GM23248 (cell line): ENCODE data around the gene UNC5C. TPM values are rescaled to one million over a fixed set of nuclear protein-coding genes. Genes with fewer than 3 reads are reported as not detected.

Experiments used
- DNase-seq: peaks from one replicate; pipeline ENCODE4 v3.0.0-alpha.2; 2015
- H2AFZ ChIP-seq: fragments of 200-600 bp; sonication (generic); 2 replicates; pipeline ENCODE4 v1.6.1; 2016; ENCODE audit warnings: antibody characterized with exemption
- H3F3A ChIP-seq: fragments of 200-600 bp; sonication (generic); 2 replicates; pipeline ENCODE4 v1.6.1; 2016; ENCODE audit warnings: mild to moderate bottlenecking, antibody characterized with exemption, mixed run types; ENCODE audit not compliant: insufficient read depth
- H3K27ac ChIP-seq: fragments of 200-600 bp; sonication (generic); 2 replicates; pipeline ENCODE4 v1.5.1; 2016; ENCODE audit warnings: mild to moderate bottlenecking
- H3K27me3 ChIP-seq: fragments of 200-600 bp; sonication (generic); replicated peaks from 2 replicates; pipeline ENCODE4 v1.6.1; 2016; ENCODE audit warnings: mild to moderate bottlenecking; ENCODE audit not compliant: insufficient read depth
- H3K36me3 ChIP-seq: fragments of 200-600 bp; sonication (generic); 2 replicates; pipeline ENCODE4 v1.6.1; 2016; ENCODE audit warnings: low read depth, mild to moderate bottlenecking
- H3K4me1 ChIP-seq: fragments of 200-600 bp; sonication (generic); 2 replicates; pipeline ENCODE4 v1.6.1; 2016; ENCODE audit warnings: mild to moderate bottlenecking; ENCODE audit not compliant: insufficient read depth
- H3K4me2 ChIP-seq: fragments of 200-600 bp; sonication (generic); one replicate; pipeline ENCODE4 v1.6.1; 2016; ENCODE audit warnings: mild to moderate bottlenecking; ENCODE audit not compliant: unreplicated experiment
- H3K4me3 ChIP-seq: fragments of 200-600 bp; sonication (generic); 2 replicates; pipeline ENCODE4 v1.5.1; 2016; ENCODE audit warnings: mild to moderate bottlenecking
- H3K79me2 ChIP-seq: fragments of 200-600 bp; sonication (generic); 2 replicates; pipeline ENCODE4 v1.6.1; 2016; ENCODE audit warnings: mild to moderate bottlenecking; ENCODE audit not compliant: insufficient read depth
- H3K9ac ChIP-seq: fragments of 200-600 bp; sonication (generic); 2 replicates; pipeline ENCODE4 v1.6.1; 2016; ENCODE audit warnings: mild to moderate bottlenecking
- H3K9me2 ChIP-seq: fragments of 200-600 bp; sonication (generic); 2 replicates; pipeline ENCODE4 v1.6.1; 2016; ENCODE audit warnings: mixed run types, mild to moderate bottlenecking, moderate library complexity; ENCODE audit not compliant: insufficient read depth
- H3K9me3 ChIP-seq: fragments of 200-600 bp; sonication (generic); one replicate; pipeline ENCODE4 v1.6.1; 2017; ENCODE audit warnings: low read depth
- H4K20me1 ChIP-seq: fragments of 200-600 bp; sonication (generic); 2 replicates; pipeline ENCODE4 v1.6.0; 2016; ENCODE audit not compliant: insufficient read depth
- EZH2 ChIP-seq: fragments of 200-600 bp; sonication (generic); IDR thresholded peaks from 2 replicates; pipeline ENCODE4 v1.6.1; 2018; ENCODE audit warnings: antibody characterized with exemption, mild to moderate bottlenecking; ENCODE audit not compliant: insufficient read depth, poor library complexity, severe bottlenecking
- EZH2phosphoT487 ChIP-seq: fragments of 200-600 bp; sonication (generic); IDR thresholded peaks from 2 replicates; pipeline ENCODE4 v1.6.1; 2018; ENCODE audit warnings: antibody characterized with exemption, moderate library complexity, mild to moderate bottlenecking, low read depth; ENCODE audit not compliant: insufficient read depth
- WGBS, 2 experiments: methylation state at CpG; one replicate each; pipeline ENCODE4 v1.1.6; 2015 to 2017; ENCODE audit warnings: low lambda C conversion rate in 2 of 2, low coverage in 1 of 2; ENCODE audit errors: missing lambda C conversion rate in 2 of 2; 5-methylcytosine and 5-hydroxymethylcytosine counted together
- in situ Hi-C: fragments of 300-500 bp; cut with MboI; formaldehyde crosslinking; loops from 2 replicates; pipeline ENCODE4 v1.15.0; 2020
- polyA plus RNA-seq: library from polyadenylated mRNA; unstranded; fragments of >200 nt; fragmentation: Nextera tagmentation; extraction: Ambion mirVana; gene quantifications from 2 replicates; pipeline ENCODE4 v1.2.1, GENCODE V29; 2016
- total RNA-seq: library from RNA; depleted of rRNA; stranded (reverse); fragments of >200 nt; shearing (Covaris generic); gene quantifications from 2 replicates; pipeline ENCODE4 v1.2.3, GENCODE V29; 2014

The UNC5C gene
- total and polyA plus RNA-seq, 2 experiments from 2014 or later = not detected

- H3K9me2 ChIP-seq = no peaks in the 10 kb centered on the region
- no peaks in the 10 kb centered on the region for H3K79me2 ChIP-seq
- TF ChIP-seq EZH2phosphoT487 (no peak), EZH2 (no peak)
- WGBS, 2 experiments = 95% methylated on average over 3 of the region's 3 CpGs
- no peak overlapping the region for H2AFZ ChIP-seq
- H4K20me1 ChIP-seq = no peaks in the 10 kb centered on the region
- no peaks in the 10 kb centered on the region for H3F3A ChIP-seq
- no peak overlapping the region for H3K27ac ChIP-seq
- no peaks in the 10 kb centered on the region for H3K27me3 ChIP-seq
- H3K36me3 ChIP-seq = no peaks in the 10 kb centered on the region
- no peaks in the 10 kb centered on the region for H3K9me3 ChIP-seq
- H3K4me3 ChIP-seq = no peak overlapping the region
- no peaks in the 10 kb centered on the region for H3K4me1 ChIP-seq
- H3K9ac ChIP-seq = no peak overlapping the region
- H3K4me2 ChIP-seq = no peak overlapping the region
- in situ Hi-C loops = loop anchor here (25.0 kb wide), 1 partner anchor 702 kb away; no protein-coding TSS in a partner anchor
- DNase-seq = no peak
These were observed 434.3 kb downstream of the UNC5C start for GRCh38 chr4:95114521-95114920.
